Breast epithelium (tissue), 3 donors: ENCODE data around the gene ZBTB24.

Experiments used
- CTCF ChIP-seq, 3 donors: fragments of 450-650 bp; IDR thresholded peaks; one replicate each; pipeline ENCODE4 v1.5.1; 2016 to 2017; ENCODE audit warnings: antibody characterized with exemption in 3 of 3, mild to moderate bottlenecking in 3 of 3, moderate library complexity in 3 of 3
- POLR2A ChIP-seq: fragments of 450-650 bp; IDR thresholded peaks from one replicate; pipeline ENCODE4 v1.6.1; 2016; ENCODE audit warnings: antibody characterized with exemption, mild to moderate bottlenecking, moderate library complexity
- POLR2AphosphoS5 ChIP-seq, 3 donors: sonication (generic); formaldehyde crosslinking; IDR thresholded peaks; one replicate each; pipeline ENCODE4 v1.6.1; 2017; ENCODE audit warnings: antibody characterized with exemption in 3 of 3

GRCh38 chr6:109503327-109504224 is 20.6 kb upstream of the ZBTB24 start:
- TF ChIP-seq POLR2AphosphoS5 (IDR thresholded peaks at IDR 0.05) (no peak), CTCF (IDR thresholded peaks at IDR 0.05) (no peak), POLR2A (no peak)
